GM21717 (cell line): ENCODE data around the gene HECTD4.
"Not testable (repeated sequence)": the region's sequence is repeated elsewhere in the genome, so short reads cannot be mapped to it uniquely, and the experiment has no call there.

Experiments
- ATAC-seq: cut with Tn5 transposase; IDR thresholded peaks from one replicate; pipeline ENCODE4 v1.9.1; 2021; ENCODE audit warnings: mild to moderate bottlenecking, moderate library complexity; ENCODE audit not compliant: unreplicated experiment

The HECTD4 gene

DNA sequence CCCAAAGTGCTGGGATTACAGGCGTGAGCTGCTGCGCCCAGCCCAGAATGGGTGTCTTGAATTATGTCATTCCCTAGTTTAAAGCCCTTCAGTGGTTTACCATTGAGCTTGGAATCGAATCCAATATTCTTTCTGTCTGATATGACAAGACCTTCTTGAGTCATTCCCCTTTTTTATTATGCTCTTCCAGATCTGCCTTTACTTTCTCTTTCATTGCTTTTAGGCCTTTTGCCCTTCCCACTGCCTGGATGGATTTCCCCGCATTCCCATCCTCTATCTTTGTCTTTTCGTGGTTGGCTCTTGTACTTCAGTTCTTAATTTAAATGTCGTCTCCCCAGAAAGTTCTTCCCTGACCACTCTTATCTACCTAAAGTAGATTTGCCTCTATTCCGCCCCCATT, 255.3 kb downstream of the HECTD4 start:
- no peak for ATAC-seq

DNA sequence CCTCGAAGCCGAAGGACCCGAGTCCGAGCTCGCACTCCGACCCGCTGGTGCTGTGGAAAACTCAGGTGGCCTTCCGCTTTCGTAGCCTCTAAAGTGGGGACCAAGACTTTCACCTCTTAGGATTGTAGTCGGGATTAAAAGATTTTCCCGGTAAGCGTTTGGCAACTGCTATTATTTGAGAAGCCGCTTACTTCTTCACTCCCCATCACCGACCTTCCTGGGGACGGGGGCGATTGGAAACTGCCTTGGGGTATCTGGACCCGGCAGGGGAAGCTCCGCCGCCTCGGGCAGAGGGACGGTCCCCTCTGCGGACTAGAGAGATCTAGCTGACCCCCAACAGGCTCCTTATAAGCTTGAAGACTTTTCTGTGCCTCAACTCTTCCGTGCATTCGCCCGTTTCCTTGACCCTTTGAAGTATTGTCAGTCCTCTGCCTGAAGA, 256.2 kb downstream of the HECTD4 start:
- ATAC-seq: no peak

DNA sequence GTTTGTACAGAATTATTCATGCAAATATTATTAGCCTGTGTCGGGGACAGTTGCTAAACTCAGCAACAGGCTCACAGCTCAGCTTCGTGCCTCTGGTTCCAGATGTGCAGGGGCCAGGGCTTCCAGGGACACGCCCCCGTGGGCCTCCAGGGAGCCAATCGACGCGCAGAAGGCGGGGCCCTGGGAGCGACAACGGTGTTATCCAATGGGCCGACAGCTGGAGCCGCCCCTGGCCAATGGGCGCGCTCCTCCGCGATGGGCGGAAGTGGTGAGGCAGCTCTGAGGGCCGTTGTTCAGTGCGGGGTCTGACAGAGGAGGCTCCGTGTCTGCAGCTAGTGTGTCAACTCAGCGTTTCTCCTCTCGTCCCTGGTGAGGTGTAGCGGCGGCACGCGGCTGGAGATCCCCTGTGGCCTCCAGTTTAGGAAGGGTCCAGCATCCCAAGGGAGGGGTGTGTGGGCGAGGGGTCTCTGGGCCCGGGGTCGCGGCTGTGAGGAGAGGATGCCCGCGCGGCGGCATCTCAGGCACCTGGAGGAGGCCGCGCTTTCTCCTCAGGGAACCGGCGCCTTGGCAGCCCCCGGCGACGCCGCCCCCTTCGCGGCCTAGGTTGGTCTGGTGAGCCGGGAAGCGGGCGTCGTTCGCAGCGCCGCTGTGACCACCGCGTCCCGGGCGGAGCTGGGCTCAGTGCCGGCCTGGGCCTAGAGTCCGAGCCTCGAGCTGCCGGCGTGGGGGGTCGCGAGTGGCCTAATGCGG, 256.8 kb downstream of the HECTD4 start, which contains the start of gene TRAFD1:
TRAFD1 (plus strand) TSS at position 311 of the 750 bp plus-strand sequence. CDS start 4,963 bp downstream, outside the sequence.
- ATAC-seq: peak; percentile 90

DNA sequence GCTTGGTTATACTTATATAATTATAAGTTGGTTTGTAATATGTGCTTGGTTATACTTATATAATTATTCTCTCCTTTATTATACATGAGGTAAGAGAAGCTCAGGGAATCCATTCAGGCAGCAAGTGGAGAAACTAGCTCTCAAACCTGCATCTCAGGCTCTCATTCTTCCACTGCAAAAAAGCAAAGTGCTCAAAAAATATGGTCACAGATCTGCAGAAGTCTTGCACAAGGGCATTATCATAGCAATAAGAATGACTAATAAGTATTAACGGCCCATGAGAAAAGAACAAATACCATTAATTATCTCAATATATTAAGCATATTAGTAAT, 257.3 kb downstream of the HECTD4 start:
- no peak for ATAC-seq

DNA sequence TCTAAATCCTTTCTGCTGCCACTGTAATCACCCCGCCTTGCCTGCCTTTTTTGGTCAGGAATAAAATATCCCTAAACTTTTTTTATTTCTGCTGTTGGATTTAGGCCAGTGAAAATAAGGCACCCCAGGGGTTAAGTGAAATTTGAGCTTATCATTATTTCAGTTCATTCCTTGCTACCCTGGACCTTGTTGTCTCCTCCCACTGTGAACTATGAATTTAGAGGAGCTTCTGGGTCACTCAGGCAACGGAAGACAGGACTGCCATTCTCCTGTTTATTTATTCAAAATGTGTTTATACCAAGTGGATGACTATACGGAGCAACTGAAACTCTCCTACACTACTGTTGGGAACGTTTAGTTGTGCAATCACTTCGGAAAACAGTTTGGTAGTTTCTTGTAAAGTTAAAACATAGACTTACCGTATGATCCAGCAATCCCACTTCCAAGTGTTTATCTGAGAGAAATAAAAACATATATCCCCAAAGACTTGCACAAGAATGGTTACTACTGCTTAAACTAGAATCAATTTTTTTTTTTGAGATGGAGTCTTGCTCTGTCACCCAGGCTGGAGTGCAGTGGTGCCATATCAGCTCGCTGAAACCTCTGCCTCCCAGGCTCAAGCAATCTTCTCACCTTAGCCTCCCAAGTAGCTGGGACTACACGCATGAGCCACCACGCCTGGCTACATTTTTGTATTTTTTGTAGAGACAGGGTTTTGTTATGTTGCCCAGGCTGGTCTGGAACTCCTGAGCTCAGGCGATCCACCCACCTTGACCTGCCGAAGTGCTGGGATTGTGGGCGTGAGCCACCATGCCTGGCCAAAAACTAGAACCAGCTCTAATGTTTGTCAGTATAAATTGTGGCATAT, 259.2 kb downstream of the HECTD4 start:
- no peak for ATAC-seq

DNA sequence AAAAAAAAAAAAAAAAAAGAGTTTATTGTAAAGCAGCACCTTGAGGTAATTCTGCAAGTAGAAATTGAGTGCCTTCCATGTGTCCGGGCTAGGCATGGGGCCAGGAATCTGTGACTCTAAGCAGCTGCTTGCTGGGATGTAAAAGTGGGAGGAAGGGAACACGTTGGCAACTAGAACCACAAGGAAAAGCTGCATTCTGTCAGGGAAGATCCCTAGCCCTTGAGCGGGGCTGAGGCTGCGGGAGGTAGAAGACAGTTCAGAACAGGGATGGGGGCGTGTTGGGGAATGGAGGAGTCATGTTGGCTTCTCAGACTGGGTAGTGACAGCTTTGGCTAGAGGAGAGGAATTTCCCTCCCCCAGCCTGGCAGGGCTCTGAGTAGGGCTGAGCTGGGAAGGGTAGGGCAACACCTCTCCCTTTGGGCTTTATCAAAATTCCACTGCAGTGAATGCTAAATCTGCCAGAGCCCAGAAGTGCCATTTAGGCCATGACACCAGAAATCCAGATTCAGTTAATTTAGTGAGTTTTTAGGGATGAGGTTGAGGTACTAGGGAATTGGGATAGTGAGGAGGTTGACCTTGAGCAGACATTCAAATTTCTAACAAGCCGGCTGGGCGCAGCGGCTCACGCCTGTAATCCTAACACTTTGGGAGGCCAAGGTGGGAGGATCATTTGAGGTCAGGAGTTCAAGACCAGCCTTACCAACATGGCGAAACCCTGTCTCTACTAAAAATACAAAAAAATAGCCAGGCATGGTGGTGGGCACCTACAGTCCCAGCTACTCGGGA, 260.3 kb downstream of the HECTD4 start:
- ATAC-seq: no peak

DNA sequence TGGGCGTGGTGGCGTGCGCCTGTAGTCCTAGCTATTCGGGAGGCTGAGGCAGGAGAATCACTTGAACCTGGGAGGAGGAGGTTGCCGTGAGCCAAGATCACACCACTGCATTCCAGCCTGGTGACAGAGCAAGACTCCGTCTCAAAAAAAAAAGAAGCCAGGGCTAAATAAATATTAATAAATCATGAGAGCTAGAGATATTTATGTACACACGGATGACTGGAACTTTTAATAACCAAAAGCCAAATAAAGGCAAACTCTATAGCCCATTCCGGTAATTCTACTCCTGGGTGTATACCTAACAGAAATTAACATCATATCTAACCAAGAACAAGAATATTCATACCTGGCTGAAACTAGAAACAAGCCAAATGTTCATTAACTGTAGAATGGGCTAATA, 264.5 kb downstream of the HECTD4 start:
- no peak for ATAC-seq

DNA sequence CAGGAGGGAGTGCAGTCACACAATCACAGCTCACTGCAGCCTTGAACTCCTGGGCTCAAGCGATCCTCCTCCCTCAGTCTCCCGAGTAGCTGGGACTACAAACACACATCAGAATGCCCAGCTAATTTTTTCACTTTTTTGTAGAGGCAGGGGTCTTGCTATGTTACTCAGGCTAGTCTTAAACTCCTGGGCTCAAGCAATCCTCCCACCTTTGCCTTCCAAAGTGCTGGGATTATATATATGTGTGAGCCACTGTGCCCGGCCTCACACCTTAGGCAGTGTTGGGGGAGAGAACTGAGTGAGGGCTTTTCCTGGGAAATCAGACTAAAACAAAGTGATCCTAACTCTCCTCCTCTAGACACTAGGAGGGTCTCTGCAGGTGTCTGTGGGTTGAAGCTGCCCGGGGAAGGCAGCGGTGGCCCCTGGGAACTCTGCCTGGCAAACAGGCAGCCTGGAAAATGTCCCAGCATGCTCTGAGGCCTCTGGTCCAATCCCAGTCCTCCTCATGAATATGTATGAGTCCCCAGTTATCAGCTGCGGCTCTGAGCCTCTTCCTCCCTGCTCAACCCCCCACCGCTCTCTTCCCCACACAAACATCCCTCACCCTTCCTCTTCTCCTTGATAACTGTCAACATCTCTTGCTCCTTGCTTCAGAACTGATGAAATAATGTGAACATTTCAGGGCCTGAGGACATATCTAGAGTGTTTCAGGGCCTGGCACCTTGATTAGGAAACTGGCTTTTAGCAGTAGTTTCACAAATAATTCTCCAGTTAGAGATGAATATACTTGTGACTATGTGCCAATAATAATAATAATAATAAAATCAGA, 265.8 kb downstream of the HECTD4 start:
- ATAC-seq: no peak

DNA sequence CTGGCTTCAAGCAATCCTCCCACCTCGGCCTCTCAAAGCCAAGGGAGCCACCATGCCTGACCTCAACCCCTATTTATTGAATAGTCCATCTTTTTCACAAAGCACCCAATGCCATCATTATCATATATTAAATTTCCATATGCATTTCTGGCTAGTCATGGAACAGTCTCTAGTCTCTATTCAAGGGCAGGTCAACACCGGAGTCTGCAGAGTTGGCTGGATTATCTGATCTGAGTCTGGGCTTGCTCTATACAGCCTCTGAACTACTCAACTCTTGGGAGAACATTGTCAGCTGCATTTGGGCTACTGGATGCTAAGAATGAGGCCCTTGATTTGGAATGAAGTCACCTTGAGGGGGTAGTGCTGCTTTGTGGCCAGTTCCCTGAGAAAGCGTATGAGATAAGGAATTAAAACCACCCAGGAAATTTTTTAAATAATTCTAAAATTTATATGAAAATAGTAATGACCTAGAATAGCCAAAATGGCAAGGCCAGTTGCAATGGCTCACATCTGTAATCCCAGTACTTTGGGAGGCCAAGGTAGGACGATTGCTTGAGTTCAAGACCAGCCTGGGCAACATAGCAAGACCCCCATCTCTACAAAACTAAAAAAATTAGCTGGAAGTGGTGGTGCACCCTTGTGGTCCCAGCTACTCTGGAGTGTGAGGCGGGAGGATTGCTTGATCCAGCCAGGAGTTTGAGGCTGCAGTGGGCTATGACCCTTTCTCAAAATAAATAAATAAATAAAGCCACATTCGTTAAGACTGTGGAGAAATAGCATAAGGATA, 266.8 kb downstream of the HECTD4 start:
- no peak for ATAC-seq

DNA sequence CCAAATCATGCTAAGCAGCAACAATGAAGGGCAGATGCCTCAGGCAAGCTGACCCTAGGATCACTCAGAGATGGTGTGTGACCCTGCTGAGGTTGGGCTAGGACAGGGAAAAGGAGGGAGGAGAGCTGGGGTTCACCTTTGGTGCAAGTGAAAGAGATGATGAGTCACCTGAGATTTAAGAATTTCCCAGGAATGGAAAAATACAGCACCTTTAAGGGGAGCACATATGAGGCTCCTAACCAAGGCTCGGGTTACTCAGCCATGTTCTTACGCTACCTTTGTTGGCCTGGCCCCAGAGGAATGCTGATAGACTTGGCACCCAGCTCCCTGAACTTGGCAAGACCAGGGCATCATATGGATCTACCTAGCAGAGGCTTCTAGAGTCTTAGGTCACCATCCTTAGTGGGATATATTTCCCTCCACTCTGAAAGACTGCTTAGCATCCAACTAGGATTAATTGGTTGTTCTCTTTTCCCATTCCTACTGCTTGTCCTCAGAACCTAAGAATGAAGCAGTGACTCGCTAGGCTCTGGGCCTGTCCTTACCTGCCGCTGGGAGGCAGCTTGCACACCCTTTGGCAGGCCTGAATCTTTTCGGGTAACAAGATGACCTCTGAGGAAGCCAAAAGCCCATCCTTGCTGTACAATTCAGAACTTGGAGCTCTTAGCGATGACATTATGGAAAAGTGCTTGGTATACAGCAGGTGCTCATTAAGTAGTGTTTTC, 269.7 kb downstream of the HECTD4 start:
- no peak for ATAC-seq

DNA sequence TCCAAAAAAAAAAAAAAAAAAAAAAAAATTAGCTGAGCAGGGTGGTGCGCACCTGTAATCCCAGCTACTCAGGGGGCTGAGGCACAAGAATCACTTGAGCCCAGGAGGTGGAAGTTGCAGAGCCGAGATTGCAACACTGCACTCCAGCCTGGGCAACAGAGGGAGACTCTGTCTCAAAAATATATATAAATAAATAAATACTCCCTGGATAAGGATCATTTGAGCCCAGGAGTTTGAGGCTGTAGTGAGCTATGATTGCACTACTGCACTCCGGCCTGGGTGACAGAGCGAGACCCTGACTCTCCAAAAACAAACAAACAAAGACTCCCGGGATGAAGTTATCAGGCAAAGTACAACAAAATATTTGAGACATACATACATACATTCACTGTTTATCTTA, 270.3 kb downstream of the HECTD4 start:
- no peak for ATAC-seq

DNA sequence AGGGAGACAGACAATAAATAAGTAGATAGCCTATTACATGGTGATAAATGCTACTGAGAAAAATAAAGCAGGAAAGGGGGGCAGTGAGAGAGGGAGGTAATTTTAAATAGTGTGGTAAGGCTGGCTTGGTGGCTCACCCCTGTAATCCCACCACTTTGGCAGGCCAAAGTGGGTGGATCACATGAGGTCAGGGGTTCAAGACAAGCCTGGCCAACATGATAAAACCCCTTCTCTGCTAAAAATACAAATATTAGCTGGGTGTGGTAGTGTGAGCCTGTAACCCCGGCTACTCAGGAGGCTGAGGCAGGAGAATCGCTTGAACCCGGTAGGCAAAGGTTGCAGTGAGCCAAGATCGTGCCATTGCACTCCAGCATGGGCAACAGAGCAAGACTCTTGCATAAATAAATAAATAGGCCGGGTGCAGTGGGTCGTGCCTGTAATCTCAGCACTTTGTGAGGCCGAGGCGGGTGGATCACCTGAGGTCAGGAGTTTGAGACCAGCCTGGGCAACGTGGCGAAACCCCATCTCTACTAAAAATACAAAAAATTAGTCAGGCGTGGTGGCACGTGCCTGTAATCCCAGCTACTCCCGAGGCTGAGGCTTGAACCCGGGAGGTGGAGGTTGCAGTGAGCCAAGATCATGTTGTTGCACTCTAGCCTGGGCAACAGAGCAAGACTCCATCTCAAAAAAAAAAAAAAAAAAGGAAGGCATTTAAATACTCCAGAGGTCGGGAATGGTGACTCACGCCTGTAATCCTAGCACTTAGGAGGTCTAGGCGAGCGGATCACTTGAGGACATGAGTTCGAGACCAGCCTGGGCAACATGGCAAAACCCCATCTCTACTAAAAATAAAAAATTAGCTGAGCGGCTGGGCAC, 271.2 kb downstream of the HECTD4 start:
- not testable (repeated sequence) for ATAC-seq
